HepG2 (cell line): ENCODE measurements around the gene NUAK2. TPM values are rescaled to one million over a fixed set of nuclear protein-coding genes. Genes with fewer than 3 reads are reported as not detected.

Experiments used
- ATAC-seq: fragments of 200-7000 bp; cut with Tn5 transposase; 3 replicates; pipeline ENCODE4 v1.9.1; 2020; ENCODE audit warnings: mild to moderate bottlenecking, moderate library complexity
- BruUV-seq: library from RNA; stranded (reverse); fragments of 400-500 nt; replicated peaks from 2 replicates; lab custom pipeline; 2021; lab: Mats Ljungman, UMichigan
- CTCF ChIA-PET: fragments of 300-600 bp; formaldehyde crosslinking; extraction: SDS; loops from one replicate; lab custom pipeline; 2021; ENCODE audit warnings: low total read pairs, inconsistent platforms, low intra/inter-chr PET ratio; lab: Yijun Ruan, JAX
- POLR2A ChIA-PET: fragments of 350-600 bp; sonication (Branson Sonifier 250); formaldehyde crosslinking; loops from one replicate; lab custom pipeline; 2020; ENCODE audit warnings: antibody characterized with exemption, inconsistent platforms; lab: Yijun Ruan, JAX
- DNase-seq: peaks from one replicate; pipeline ENCODE4 v3.0.0-alpha.2; 2015; ENCODE audit warnings: low spot score
- FAIRE-seq: peaks from 3 replicates; lab custom pipeline; 2011; peaks lifted over from hg19 to GRCh38; lab: Jason Lieb, UNC
- H2AFZ ChIP-seq: one replicate; pipeline ENCODE4 v1.6.1; 2011; ENCODE audit warnings: low read length, inconsistent platforms
- H3K27ac ChIP-seq: fragments of 300-600 bp; 3 replicates; pipeline ENCODE4 v1.8.0; 2011; ENCODE audit warnings: mixed run types, mild to moderate bottlenecking, mixed read lengths, low read length, inconsistent platforms; ENCODE audit not compliant: insufficient read depth; ENCODE audit errors: extremely low read length
- H3K27me3 ChIP-seq, 2 experiments: fragments of 200-600 bp in 1 of 2; 2 replicates in 1 of 2; 3 replicates in 1 of 2; pipeline versions ENCODE4 v1.6.0 to v1.8.0; 2011; ENCODE audit warnings: low read length in 2 of 2, mild to moderate bottlenecking in 2 of 2, moderate library complexity in 2 of 2, inconsistent platforms in 1 of 2; ENCODE audit not compliant: insufficient read depth in 2 of 2, control insufficient read depth in 1 of 2
- H3K36me3 ChIP-seq, 2 experiments: fragments of 200-600 bp in 1 of 2; replicated peaks in 1 of 2; 2 replicates in 1 of 2; 3 replicates in 1 of 2; pipeline versions ENCODE4 v1.5.1 to v1.8.0; 2011; ENCODE audit warnings: low read length in 2 of 2, inconsistent platforms in 1 of 2; ENCODE audit not compliant: insufficient read depth in 2 of 2, control insufficient read depth in 1 of 2
- H3K4me1 ChIP-seq: 2 replicates; pipeline ENCODE4 v1.5.1; 2012; ENCODE audit warnings: low read length, inconsistent platforms; ENCODE audit not compliant: insufficient read depth
- H3K4me2 ChIP-seq: 2 replicates; pipeline ENCODE4 v1.6.0; 2011; ENCODE audit warnings: low read depth, low read length, inconsistent platforms
- H3K4me3 ChIP-seq, 3 experiments: fragments of 200-600 bp in 1 of 3; sonication (generic), shearing (Covaris generic) in 1 of 3; replicated peaks in 1 of 3; 2 replicates each; pipeline ENCODE4 v1.5.1; 2011 to 2016; ENCODE audit warnings: low read length in 3 of 3, inconsistent platforms in 2 of 3, low read depth in 2 of 3, mild to moderate bottlenecking in 2 of 3, control low read depth in 1 of 3, mixed read lengths in 1 of 3; ENCODE audit not compliant: insufficient read depth in 1 of 3
- H3K79me2 ChIP-seq: one replicate; pipeline ENCODE4 v1.6.1; 2011; ENCODE audit warnings: low read length, inconsistent platforms; ENCODE audit not compliant: insufficient read depth
- H3K9ac ChIP-seq: 2 replicates; pipeline ENCODE4 v1.6.0; 2011; ENCODE audit warnings: mild to moderate bottlenecking, low read depth, low read length, inconsistent platforms; ENCODE audit not compliant: insufficient read depth
- H3K9me3 ChIP-seq: 2 replicates; pipeline ENCODE4 v1.5.1; 2012; ENCODE audit warnings: mild to moderate bottlenecking, low read length
- H4K20me1 ChIP-seq: 2 replicates; pipeline ENCODE4 v1.6.0; 2011; ENCODE audit warnings: inconsistent platforms, mild to moderate bottlenecking, low read length, moderate library complexity; ENCODE audit not compliant: insufficient read depth
- BORCS8-MEF2B ChIP-seq: sonication (generic); formaldehyde crosslinking; IDR thresholded peaks from 2 replicates; pipeline ENCODE4 v1.8.0; 2022; ENCODE audit warnings: mild to moderate bottlenecking, missing genetic modification reagents
- GABPA ChIP-seq, 2 experiments: IDR thresholded peaks; 2 replicates each; pipeline ENCODE4 v1.6.1; 2011 to 2016; ENCODE audit warnings: low read depth in 2 of 2, low read length in 1 of 2, missing biosample characterization in 1 of 2, missing genetic modification characterization in 1 of 2
- RCOR2 ChIP-seq: IDR thresholded peaks from 2 replicates; pipeline ENCODE4 v1.6.1; 2016; ENCODE audit warnings: missing biosample characterization, missing genetic modification reagents
- WGBS: methylation state at CpG from one replicate; pipeline ENCODE4 v1.1.6; 2017; ENCODE audit warnings: low lambda C conversion rate; 5-methylcytosine and 5-hydroxymethylcytosine counted together
- in situ Hi-C: cut with HindIII; loops from 2 replicates; pipeline ENCODE4 v1.10.0; 2017; ENCODE audit warnings: low pct_unique_long_range_greater_than_20kb; ENCODE audit not compliant: extremely low pct_ligation_motif_present
- intact Hi-C: fragments of 100-400 bp; cut with micrococcal nuclease; formaldehyde crosslinking; loops from one replicate; pipeline ENCODE4 v1.10.0; 2022; ENCODE audit not compliant: unreplicated experiment
- polyA plus RNA-seq, 8 experiments: library from polyadenylated mRNA; depleted of rRNA in 3 of 8; stranded (reverse) in 7 of 8; unstranded in 1 of 8; fragments of >200 nt; fragmentation: Illumina TruSeq in 4 of 8; extraction: Trizol in 4 of 8; gene quantifications; 2 replicates each; pipeline versions ENCODE4 v1.2.1 to v1.2.3, GENCODE V29; 2011 to 2016; ENCODE audit warnings: low read depth in 4 of 8, missing spikeins in 1 of 8, mixed read lengths in 1 of 8; ENCODE audit not compliant: insufficient read depth in 1 of 8
- total RNA-seq, 5 experiments: library from RNA; depleted of rRNA; stranded (reverse); fragments of >200 nt; fragmentation: Illumina TruSeq; extraction: Trizol; gene quantifications; 2 replicates each; pipeline ENCODE4 v1.2.3, GENCODE V29; 2016; ENCODE audit warnings: low read depth in 1 of 5
- TF ChIP-seq, protein P1 (sequence below): IDR thresholded peaks from 2 replicates; pipeline ENCODE4 v1.6.1; 2012; ENCODE audit warnings: inconsistent platforms
- TF ChIP-seq, protein P2 (sequence below): sonication (generic); formaldehyde crosslinking; IDR thresholded peaks from 2 replicates; pipeline ENCODE4 v1.5.1; 2020; ENCODE audit warnings: mild to moderate bottlenecking, missing genetic modification reagents, moderate library complexity

The NUAK2 gene
- total and polyA plus RNA-seq, 2 of the 13 experiments (the other 11 are each of a cell fraction or from before 2014, with no cell fraction given), result 0.75 to 1.1 TPM

GRCh38 chr1:205271745-205272144 is 49.8 kb downstream of the NUAK2 start:
- H3K4me3 ChIP-seq, result no peak overlapping the region
- H3K79me2 ChIP-seq, result no peaks in the 10 kb centered on the region
- peaks cover 32% of the 10 kb centered on the region for H3K4me1 ChIP-seq
- no peak overlapping the region for H3K4me2 ChIP-seq
- intact Hi-C loops (no loop called here), in situ Hi-C loops (loop anchor here (5.0 kb wide), 1 partner anchor 51 kb away; the partner anchor contains the start of gene NUAK2)
- H3K9me3 ChIP-seq, result no peaks in the 10 kb centered on the region
- H3K9ac ChIP-seq, result no peak overlapping the region
- no TSS peak for BruUV-seq
- FAIRE-seq (no peak), DNase-seq (no peak), ATAC-seq (no peak)
- ChIA-PET CTCF (interaction anchor here (5.5 kb wide), 1 partner anchor 52 kb away, joined by 150 read pairs; the partner anchor contains the start of gene NUAK2), POLR2A (interaction anchor here (0.7 to 1.7 kb wide), 2 partner anchors 46 to 61 kb away, joined by 3 to 8 read pairs; partner anchors contain the start of gene DSTYK)
- H2AFZ ChIP-seq, result no peak overlapping the region
- H3K27me3 ChIP-seq, result peaks cover 5 to 34% of the 10 kb centered on the region in 2 experiments
- WGBS, result 70% methylated on average over 7 of the region's 18 CpGs
- H3K27ac ChIP-seq, result no peak overlapping the region
- H3K36me3 ChIP-seq, result no peaks in the 10 kb centered on the region
- no peaks in the 10 kb centered on the region for H4K20me1 ChIP-seq
- TF ChIP-seq GABPA (IDR thresholded peaks at IDR 0.05; ENCODE audit: low read depth, low read length) (no peak), GABPA (CRISPR knock-in tag; IDR thresholded peaks at IDR 0.05; ENCODE audit: low read depth) (no peak), BORCS8-MEF2B (CRISPR knock-in tag) (no peak), RCOR2 (CRISPR knock-in tag) (no peak)
- TF ChIP-seq, protein P1, sequence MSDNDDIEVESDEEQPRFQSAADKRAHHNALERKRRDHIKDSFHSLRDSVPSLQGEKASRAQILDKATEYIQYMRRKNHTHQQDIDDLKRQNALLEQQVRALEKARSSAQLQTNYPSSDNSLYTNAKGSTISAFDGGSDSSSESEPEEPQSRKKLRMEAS, result 0 out of 2 replicates have a peak, but pooled peaks have one; percentile 22
- TF ChIP-seq, protein P2, sequence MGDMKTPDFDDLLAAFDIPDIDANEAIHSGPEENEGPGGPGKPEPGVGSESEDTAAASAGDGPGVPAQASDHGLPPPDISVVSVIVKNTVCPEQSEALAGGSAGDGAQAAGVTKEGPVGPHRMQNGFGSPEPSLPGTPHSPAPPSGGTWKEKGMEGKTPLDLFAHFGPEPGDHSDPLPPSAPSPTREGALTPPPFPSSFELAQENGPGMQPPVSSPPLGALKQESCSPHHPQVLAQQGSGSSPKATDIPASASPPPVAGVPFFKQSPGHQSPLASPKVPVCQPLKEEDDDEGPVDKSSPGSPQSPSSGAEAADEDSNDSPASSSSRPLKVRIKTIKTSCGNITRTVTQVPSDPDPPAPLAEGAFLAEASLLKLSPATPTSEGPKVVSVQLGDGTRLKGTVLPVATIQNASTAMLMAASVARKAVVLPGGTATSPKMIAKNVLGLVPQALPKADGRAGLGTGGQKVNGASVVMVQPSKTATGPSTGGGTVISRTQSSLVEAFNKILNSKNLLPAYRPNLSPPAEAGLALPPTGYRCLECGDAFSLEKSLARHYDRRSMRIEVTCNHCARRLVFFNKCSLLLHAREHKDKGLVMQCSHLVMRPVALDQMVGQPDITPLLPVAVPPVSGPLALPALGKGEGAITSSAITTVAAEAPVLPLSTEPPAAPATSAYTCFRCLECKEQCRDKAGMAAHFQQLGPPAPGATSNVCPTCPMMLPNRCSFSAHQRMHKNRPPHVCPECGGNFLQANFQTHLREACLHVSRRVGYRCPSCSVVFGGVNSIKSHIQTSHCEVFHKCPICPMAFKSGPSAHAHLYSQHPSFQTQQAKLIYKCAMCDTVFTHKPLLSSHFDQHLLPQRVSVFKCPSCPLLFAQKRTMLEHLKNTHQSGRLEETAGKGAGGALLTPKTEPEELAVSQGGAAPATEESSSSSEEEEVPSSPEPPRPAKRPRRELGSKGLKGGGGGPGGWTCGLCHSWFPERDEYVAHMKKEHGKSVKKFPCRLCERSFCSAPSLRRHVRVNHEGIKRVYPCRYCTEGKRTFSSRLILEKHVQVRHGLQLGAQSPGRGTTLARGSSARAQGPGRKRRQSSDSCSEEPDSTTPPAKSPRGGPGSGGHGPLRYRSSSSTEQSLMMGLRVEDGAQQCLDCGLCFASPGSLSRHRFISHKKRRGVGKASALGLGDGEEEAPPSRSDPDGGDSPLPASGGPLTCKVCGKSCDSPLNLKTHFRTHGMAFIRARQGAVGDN (CRISPR knock-in tag), result peak; percentile 1
